Colonic mucosa (tissue), 4 donors: ENCODE results near the gene AKT1. TPM values are rescaled to one million over a fixed set of nuclear protein-coding genes. Genes with fewer than 3 reads are reported as not detected.
A peak's percentile ranks its signal among the peaks of the same experiment; 100 is the strongest.
"Not testable (repeated sequence)": the region's sequence is repeated elsewhere in the genome, so short reads cannot be mapped to it uniquely, and the experiment has no call there.

Experiments used
- DNase-seq: peaks from one replicate; pipeline ENCODE4 v3.0.0-alpha.2; 2020
- H3K27ac ChIP-seq: fragments of 200-600 bp; one replicate; pipeline ENCODE4 v1.8.0; 2021
- H3K27me3 ChIP-seq: fragments of 200-600 bp; one replicate; pipeline ENCODE4 v1.8.0; 2021
- H3K36me3 ChIP-seq: fragments of 200-600 bp; one replicate; pipeline ENCODE4 v1.8.0; 2021
- H3K4me1 ChIP-seq: fragments of 200-600 bp; one replicate; pipeline ENCODE4 v1.8.0; 2021; ENCODE audit warnings: mild to moderate bottlenecking
- H3K4me3 ChIP-seq: fragments of 200-600 bp; one replicate; pipeline ENCODE4 v1.8.0; 2021
- H3K9ac ChIP-seq, 2 donors: one replicate each; pipeline ENCODE4 v1.7.0; 2013; ENCODE audit warnings: control low read depth in 2 of 2, low read depth in 2 of 2, low read length in 2 of 2
- H3K9me3 ChIP-seq: fragments of 200-600 bp; one replicate; pipeline ENCODE4 v1.8.0; 2021
- intact Hi-C: fragments of 100-400 bp; cut with DNase I; formaldehyde crosslinking; loops from one replicate; pipeline ENCODE4 v1.14.1; 2022
- total RNA-seq, 2 donors: library from RNA; stranded (reverse); fragmentation: NEBNext Ultra II Directional in 1 of 2; extraction: Animal tissue kit (Norgen Biotek cat#: 25700) in 1 of 2; gene quantifications; one replicate each; pipeline ENCODE4 v1.2.1, GENCODE V29; 2021
- TF ChIP-seq, protein P1 (sequence below): fragments of 200-600 bp; IDR thresholded peaks from one replicate; pipeline ENCODE4 v1.8.0; 2022; ENCODE audit warnings: antibody characterized with exemption, mild to moderate bottlenecking
- donor health status: healthy.
- donor health status: DM: no; HTN: no; CAD: no.
- donor health status: DM: no; HTN: no; CAD: no.

The AKT1 gene
- total RNA-seq, 2 donors from 2014 or later = 117 to 181 TPM

DNA sequence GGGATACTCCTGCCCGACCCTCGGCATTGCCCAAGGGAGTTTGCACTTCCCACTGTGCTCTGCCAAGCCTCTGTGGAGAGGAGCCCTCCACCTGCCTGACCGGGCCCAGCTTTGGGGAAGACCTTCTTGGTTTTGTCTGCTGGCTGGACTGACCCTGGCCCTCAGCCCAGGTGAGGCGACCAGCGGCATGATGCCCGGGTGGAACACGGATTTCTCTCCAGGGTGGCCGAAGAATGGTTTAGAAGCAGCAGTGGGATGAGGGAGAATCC is 21.0 kb upstream of the AKT1 start:
- H3K4me1 ChIP-seq = peaks cover 7% of the 10 kb centered on the region
- DNase-seq = no peak
- peak overlapping the region; percentile 86 for H3K4me3 ChIP-seq
- no peaks in the 10 kb centered on the region for H3K36me3 ChIP-seq
- no peaks in the 10 kb centered on the region for H3K27me3 ChIP-seq
- H3K27ac ChIP-seq = peak overlapping the region; percentile 97
- TF ChIP-seq, protein P1, sequence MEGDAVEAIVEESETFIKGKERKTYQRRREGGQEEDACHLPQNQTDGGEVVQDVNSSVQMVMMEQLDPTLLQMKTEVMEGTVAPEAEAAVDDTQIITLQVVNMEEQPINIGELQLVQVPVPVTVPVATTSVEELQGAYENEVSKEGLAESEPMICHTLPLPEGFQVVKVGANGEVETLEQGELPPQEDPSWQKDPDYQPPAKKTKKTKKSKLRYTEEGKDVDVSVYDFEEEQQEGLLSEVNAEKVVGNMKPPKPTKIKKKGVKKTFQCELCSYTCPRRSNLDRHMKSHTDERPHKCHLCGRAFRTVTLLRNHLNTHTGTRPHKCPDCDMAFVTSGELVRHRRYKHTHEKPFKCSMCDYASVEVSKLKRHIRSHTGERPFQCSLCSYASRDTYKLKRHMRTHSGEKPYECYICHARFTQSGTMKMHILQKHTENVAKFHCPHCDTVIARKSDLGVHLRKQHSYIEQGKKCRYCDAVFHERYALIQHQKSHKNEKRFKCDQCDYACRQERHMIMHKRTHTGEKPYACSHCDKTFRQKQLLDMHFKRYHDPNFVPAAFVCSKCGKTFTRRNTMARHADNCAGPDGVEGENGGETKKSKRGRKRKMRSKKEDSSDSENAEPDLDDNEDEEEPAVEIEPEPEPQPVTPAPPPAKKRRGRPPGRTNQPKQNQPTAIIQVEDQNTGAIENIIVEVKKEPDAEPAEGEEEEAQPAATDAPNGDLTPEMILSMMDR = no peak
- intact Hi-C loops = no loop called here
- no peaks in the 10 kb centered on the region for H3K9me3 ChIP-seq
- peak overlapping the region; percentile 76 to 96 for H3K9ac ChIP-seq

DNA sequence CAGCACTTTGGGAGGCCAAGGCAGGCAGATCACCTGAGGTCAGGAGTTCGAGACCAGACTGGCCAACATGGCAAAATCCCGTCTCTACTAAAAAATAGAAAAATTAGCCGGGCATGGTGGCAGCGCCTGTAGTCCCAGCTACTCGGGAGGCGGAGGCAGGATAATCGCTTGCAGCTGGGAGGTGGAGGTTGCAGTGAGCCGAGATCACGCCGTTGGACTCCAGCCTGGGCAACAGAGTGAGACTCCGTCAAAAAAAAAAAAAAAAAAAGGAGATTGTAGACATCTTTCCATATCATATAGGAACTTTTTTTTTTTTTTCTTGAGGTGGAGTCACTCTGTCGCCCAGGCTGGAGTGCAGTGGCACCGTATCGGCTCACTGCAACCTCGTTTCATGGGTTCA is 19.2 kb upstream of the AKT1 start:
- H3K27me3 ChIP-seq, H3K4me1 ChIP-seq, H3K27ac ChIP-seq, H3K9me3 ChIP-seq, H3K4me3 ChIP-seq, intact Hi-C loops, H3K9ac ChIP-seq, H3K36me3 ChIP-seq, DNase-seq: not testable (repeated sequence)

DNA sequence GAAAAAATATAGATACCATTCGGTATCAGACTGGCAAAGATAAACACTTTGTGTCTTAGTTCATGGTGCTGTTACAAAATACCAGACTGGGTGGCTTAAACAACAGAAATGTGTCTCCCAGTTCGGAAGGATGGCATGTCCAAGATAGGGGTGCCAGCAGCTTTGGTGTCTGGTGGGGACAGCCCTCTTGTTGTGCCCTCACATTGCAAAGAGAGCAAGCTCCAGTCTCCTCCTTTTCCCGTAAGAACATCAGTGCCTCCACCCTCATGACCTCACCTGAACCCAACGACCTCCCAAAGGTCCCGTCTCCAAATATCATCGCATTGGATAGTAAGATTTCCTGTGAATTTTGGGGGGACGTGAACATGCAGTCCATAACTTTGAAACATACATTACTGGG is 17.7 kb upstream of the AKT1 start:
- no peaks in the 10 kb centered on the region for H3K27me3 ChIP-seq
- H3K36me3 ChIP-seq = no peaks in the 10 kb centered on the region
- no peak overlapping the region for H3K27ac ChIP-seq
- H3K4me3 ChIP-seq = no peak overlapping the region
- H3K9me3 ChIP-seq = no peaks in the 10 kb centered on the region
- H3K4me1 ChIP-seq = peaks cover 7% of the 10 kb centered on the region
- no peak overlapping the region for H3K9ac ChIP-seq
- DNase-seq = no peak
- intact Hi-C loops = no loop called here
- TF ChIP-seq, protein P1 = no peak

DNA sequence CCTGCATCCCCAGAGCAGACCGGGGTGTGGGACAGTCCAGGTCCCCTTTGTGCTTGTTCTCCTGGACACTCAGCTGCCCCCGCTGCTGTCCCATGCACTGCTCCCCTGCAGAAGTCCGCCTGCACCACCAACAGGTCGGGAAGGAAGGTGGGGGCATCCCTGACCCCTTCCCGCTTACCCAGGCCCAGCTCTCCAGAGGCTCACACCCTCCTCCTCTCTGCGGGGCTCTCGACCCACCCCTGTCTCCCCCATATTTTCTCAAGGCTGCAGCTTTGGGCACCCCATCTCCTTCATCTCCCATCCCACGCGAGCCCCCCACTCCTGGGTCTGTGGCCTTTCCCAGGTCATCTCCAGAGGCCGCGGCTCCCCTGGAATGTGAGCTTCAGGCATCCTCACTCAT is 14.8 kb upstream of the AKT1 start:
- Histone ChIP-seq H3K9ac (no peak overlapping the region), H3K27me3 (no peaks in the 10 kb centered on the region), H3K27ac (no peak overlapping the region), H3K36me3 (no peaks in the 10 kb centered on the region), H3K4me3 (no peak overlapping the region), H3K4me1 (peaks cover 4% of the 10 kb centered on the region), H3K9me3 (no peaks in the 10 kb centered on the region)
- intact Hi-C loops = no loop called here
- no peak for DNase-seq
- TF ChIP-seq, protein P1 = no peak

DNA sequence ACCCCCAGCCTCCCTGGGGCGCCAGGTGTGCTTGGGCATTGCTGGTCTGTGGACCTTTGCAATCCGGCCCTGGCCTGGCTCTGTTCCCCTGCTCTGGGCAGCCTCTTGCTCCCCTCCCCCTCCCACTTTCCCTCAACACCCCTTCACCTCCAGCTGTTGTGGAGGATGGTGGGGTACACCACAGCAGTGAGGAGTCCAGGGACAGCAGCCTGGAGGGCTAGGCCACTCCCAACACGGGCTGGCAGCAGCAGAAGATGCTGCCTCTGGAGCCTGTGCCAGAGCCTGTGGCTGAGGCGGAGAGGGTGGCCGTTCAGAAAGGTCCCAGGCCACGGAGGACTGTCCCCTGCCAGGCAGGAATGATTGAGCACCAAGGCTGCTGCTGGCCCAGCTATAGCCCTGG is 12.9 kb upstream of the AKT1 start:
- H3K4me1 ChIP-seq = no peaks in the 10 kb centered on the region
- no peak for DNase-seq
- no peaks in the 10 kb centered on the region for H3K9me3 ChIP-seq
- TF ChIP-seq, protein P1 = no peak
- no peak overlapping the region for H3K27ac ChIP-seq
- no peaks in the 10 kb centered on the region for H3K36me3 ChIP-seq
- intact Hi-C loops = no loop called here
- H3K27me3 ChIP-seq = no peaks in the 10 kb centered on the region
- H3K9ac ChIP-seq = no peak overlapping the region
- no peak overlapping the region for H3K4me3 ChIP-seq

DNA sequence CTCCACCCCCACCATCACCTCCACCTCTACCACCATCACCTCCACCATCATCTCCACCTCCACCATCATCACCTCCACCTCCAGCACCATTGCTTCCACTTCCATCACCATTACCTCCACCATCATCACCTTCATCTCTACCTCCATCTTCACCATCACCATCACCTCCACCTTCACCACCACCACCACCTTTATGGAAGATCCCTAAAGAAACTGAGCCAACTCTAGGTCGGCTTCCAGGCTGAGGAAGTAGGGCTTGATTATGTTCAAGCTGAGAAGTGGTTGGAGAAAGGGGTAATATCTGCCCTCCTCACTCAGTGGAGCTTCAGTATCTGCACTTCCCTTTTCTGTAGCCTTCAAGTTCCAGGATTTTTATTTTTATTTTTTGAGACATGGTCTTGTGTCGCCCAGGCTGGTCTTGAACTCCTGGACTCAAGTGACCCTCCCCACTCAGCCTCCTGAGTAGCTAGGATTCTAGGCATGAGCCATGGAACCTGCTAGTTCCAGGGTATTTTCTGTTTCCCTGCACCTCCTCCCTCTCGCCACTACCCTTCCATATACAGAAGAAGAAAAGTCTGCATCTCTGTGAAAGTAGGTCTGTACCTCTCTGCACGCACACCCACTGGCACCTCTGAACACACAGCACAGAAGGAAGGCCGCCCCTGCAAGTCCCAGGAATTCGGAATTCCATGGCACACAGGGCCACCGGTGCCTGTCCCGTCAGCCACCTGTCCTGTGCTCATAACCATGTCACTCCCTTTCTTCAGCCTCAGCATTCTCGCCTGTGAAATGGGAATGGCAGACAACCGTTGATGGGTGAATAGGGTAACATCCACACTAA is 11.3 kb upstream of the AKT1 start:
- Histone ChIP-seq H3K9ac (no peak overlapping the region), H3K27ac (no peak overlapping the region), H3K9me3 (no peaks in the 10 kb centered on the region), H3K4me1 (peaks cover 4% of the 10 kb centered on the region), H3K36me3 (no peaks in the 10 kb centered on the region), H3K4me3 (no peak overlapping the region), H3K27me3 (no peaks in the 10 kb centered on the region)
- TF ChIP-seq, protein P1 = no peak
- intact Hi-C loops = no loop called here
- no peak for DNase-seq
